SU-DHL-6 (cell line): ENCODE data around the gene LDAF1.

Source experiments
- H2AFZ ChIP-seq: fragments of 200-600 bp; sonication (generic); 2 replicates; pipeline ENCODE4 v1.6.1; 2014; ENCODE audit warnings: low read depth, mild to moderate bottlenecking, moderate library complexity, mixed read lengths, antibody characterized with exemption, low read length; ENCODE audit not compliant: severe bottlenecking
- H3F3A ChIP-seq: fragments of 200-600 bp; shearing (Covaris generic); 2 replicates; pipeline ENCODE4 v1.6.0; 2016; ENCODE audit warnings: antibody characterized with exemption, mild to moderate bottlenecking; ENCODE audit not compliant: insufficient read depth
- H3K27ac ChIP-seq: fragments of 200-600 bp; sonication (generic); 2 replicates; pipeline ENCODE4 v1.5.1; 2016; ENCODE audit warnings: low read depth, mild to moderate bottlenecking, low read length, moderate library complexity, mixed read lengths
- H3K27me3 ChIP-seq: fragments of 200-600 bp; sonication (generic), shearing (Covaris generic); 2 replicates; pipeline ENCODE4 v1.6.0; 2014; ENCODE audit warnings: mild to moderate bottlenecking, low read length
- H3K36me3 ChIP-seq: fragments of 200-600 bp; sonication (generic); 2 replicates; pipeline ENCODE4 v1.6.1; 2014; ENCODE audit warnings: mild to moderate bottlenecking, low read length, mixed read lengths
- H3K4me2 ChIP-seq: fragments of 300-600, 200-600 bp; shearing (Covaris generic), sonication (generic); 2 replicates; pipeline ENCODE4 v1.6.0; 2014; ENCODE audit warnings: low read length, low read depth, mild to moderate bottlenecking; ENCODE audit not compliant: poor library complexity, severe bottlenecking
- H3K4me3 ChIP-seq: fragments of 200-600 bp; sonication (generic); 2 replicates; pipeline ENCODE4 v1.5.1; 2014; ENCODE audit warnings: antibody characterized with exemption, low read length, mild to moderate bottlenecking, mixed read lengths; ENCODE audit not compliant: insufficient read depth, poor library complexity, severe bottlenecking
- H3K79me2 ChIP-seq: fragments of 200-600 bp; sonication (generic); 2 replicates; pipeline ENCODE4 v1.6.1; 2014; ENCODE audit warnings: mild to moderate bottlenecking, low read length, moderate library complexity; ENCODE audit not compliant: insufficient read depth
- H3K9ac ChIP-seq: fragments of 200-600 bp; sonication (generic); 2 replicates; pipeline ENCODE4 v1.7.0; 2014; ENCODE audit warnings: mild to moderate bottlenecking, low read length
- H3K9me2 ChIP-seq: fragments of 200-600 bp; sonication (generic); replicated peaks from 2 replicates; pipeline ENCODE4 v1.6.1; 2014; ENCODE audit warnings: low read length; ENCODE audit not compliant: insufficient read depth
- H3K9me3 ChIP-seq: fragments of 200-600 bp; sonication (generic); 2 replicates; pipeline ENCODE4 v1.6.1; 2014; ENCODE audit warnings: low read length, mixed read lengths; ENCODE audit not compliant: insufficient read depth
- H4K20me1 ChIP-seq: fragments of 200-600 bp; sonication (generic); 2 replicates; pipeline ENCODE4 v1.6.1; 2014; ENCODE audit warnings: low read depth, mild to moderate bottlenecking, antibody characterized with exemption, low read length, moderate library complexity, mixed read lengths
- EZH2phosphoT487 ChIP-seq: fragments of 200-600 bp; sonication (generic), shearing (Covaris generic); conservative IDR thresholded peaks from 2 replicates; pipeline ENCODE4 v1.6.1; 2018; ENCODE audit warnings: mild to moderate bottlenecking, antibody characterized with exemption, low read length, moderate library complexity, mixed read lengths
- TF ChIP-seq, protein P1 (sequence below): fragments of 200-600 bp; sonication (generic); IDR thresholded peaks from one replicate; pipeline ENCODE4 v1.5.1; 2017; ENCODE audit warnings: antibody characterized with exemption, mild to moderate bottlenecking, low read length, moderate library complexity; ENCODE audit not compliant: insufficient read depth, poor library complexity, severe bottlenecking

The LDAF1 gene

DNA sequence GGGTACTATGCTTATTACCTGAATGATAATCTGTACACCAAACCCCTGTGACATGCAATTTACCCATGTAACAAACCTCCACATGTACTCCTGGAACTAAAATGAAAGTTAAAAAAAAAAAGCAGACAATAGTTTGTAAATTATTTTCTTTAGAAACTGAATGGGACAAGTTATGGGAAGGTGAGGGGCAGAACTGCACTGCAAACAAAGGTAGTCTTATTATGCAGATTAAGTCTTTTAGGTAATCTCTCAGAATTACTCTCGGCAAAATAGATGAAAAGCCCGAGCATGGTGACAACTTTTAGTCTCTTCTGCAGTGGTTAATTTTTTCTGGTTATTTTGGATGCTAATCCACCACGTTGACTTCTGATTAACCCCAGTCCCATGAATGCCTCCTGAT, 25.5 kb downstream of the LDAF1 start:
- no peaks in the 10 kb centered on the region for H3K27me3 ChIP-seq
- TF ChIP-seq, protein P1, sequence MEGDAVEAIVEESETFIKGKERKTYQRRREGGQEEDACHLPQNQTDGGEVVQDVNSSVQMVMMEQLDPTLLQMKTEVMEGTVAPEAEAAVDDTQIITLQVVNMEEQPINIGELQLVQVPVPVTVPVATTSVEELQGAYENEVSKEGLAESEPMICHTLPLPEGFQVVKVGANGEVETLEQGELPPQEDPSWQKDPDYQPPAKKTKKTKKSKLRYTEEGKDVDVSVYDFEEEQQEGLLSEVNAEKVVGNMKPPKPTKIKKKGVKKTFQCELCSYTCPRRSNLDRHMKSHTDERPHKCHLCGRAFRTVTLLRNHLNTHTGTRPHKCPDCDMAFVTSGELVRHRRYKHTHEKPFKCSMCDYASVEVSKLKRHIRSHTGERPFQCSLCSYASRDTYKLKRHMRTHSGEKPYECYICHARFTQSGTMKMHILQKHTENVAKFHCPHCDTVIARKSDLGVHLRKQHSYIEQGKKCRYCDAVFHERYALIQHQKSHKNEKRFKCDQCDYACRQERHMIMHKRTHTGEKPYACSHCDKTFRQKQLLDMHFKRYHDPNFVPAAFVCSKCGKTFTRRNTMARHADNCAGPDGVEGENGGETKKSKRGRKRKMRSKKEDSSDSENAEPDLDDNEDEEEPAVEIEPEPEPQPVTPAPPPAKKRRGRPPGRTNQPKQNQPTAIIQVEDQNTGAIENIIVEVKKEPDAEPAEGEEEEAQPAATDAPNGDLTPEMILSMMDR: no peak
- no peak for TF ChIP-seq EZH2phosphoT487
- no peaks in the 10 kb centered on the region for H3K9me3 ChIP-seq
- no peaks in the 10 kb centered on the region for H3F3A ChIP-seq
- no peaks in the 10 kb centered on the region for H3K79me2 ChIP-seq
- H3K4me3 ChIP-seq: no peak overlapping the region
- H3K36me3 ChIP-seq: peaks cover 3% of the 10 kb centered on the region; the same call in 1 of the 2 replicates
- H3K9me2 ChIP-seq: no peaks in the 10 kb centered on the region
- no peaks in the 10 kb centered on the region for H4K20me1 ChIP-seq
- H2AFZ ChIP-seq: no peak overlapping the region
- H3K4me2 ChIP-seq: no peak overlapping the region
- no peak overlapping the region for H3K9ac ChIP-seq
- H3K27ac ChIP-seq: no peak overlapping the region

DNA sequence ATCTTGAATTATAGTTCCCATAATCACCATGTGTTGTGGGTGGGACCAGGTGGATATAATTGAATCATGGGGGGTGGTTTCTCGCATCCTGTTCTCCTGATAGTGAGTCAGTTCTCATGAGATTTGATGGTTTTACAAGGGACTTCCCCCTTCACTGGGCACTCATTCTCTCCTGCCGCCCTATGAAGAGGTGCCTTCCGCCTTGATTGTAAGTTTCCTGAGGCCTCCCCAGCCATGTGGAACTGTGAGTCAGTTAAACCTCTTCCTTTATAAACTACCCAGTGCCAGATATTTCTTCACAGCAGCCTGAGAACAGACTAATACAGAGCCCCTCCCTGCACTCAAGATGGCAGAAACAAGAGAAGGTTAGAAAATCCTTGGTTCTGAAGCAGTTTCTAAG, 26.4 kb downstream of the LDAF1 start:
- Histone ChIP-seq H3F3A (no peaks in the 10 kb centered on the region), H3K4me2 (no peak overlapping the region), H3K27me3 (no peaks in the 10 kb centered on the region), H3K9me2 (no peaks in the 10 kb centered on the region), H3K9ac (no peak overlapping the region), H3K36me3 (0 out of 2 replicates have a peak, but pooled peaks cover 3% of the 10 kb centered on the region), H4K20me1 (no peaks in the 10 kb centered on the region), H3K27ac (no peak overlapping the region), H3K79me2 (no peaks in the 10 kb centered on the region), H3K9me3 (no peaks in the 10 kb centered on the region), H3K4me3 (no peak overlapping the region), H2AFZ (no peak overlapping the region)
- TF ChIP-seq, protein P1: no peak
- TF ChIP-seq EZH2phosphoT487: no peak

DNA sequence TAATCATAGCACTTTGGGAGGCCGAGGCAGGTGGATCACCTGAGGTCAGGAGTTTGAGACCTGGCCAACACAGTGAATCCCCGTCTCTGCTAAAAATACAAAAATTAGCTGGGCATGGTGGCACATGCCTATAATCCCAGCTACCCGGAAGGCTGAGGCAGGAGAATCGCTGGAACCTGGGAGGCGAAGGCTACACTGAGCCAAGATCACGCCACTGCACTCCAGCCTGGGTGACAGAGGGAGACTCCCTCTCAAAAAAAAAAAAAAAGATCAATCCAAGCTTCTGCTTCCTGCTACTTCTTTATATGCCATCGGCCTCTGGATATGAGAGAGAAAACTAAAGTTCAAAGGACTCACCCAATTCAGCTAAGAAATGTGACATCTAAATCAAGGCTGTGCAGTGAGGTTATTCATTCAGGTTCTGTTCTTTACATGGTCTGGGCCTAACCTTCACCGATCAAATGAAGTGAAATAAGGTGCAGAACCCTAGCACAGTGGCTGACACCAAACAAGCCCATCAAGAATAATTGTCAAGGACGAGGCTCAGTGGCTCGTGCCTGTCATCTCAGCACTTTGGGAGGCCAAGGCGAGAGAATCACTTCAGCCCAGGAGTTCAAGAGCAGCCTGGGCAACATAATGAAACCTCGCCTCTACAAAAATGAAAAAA, 27.3 kb downstream of the LDAF1 start:
- Histone ChIP-seq H3K36me3 (no peaks in the 10 kb centered on the region), H4K20me1 (no peaks in the 10 kb centered on the region), H3F3A (no peaks in the 10 kb centered on the region), H3K9ac (no peak overlapping the region), H3K9me3 (no peaks in the 10 kb centered on the region), H3K4me2 (no peak overlapping the region), H3K4me3 (no peak overlapping the region), H3K9me2 (no peaks in the 10 kb centered on the region), H3K27ac (no peak overlapping the region), H3K79me2 (no peaks in the 10 kb centered on the region), H2AFZ (no peak overlapping the region), H3K27me3 (no peaks in the 10 kb centered on the region)
- TF ChIP-seq, protein P1: no peak
- no peak for TF ChIP-seq EZH2phosphoT487

DNA sequence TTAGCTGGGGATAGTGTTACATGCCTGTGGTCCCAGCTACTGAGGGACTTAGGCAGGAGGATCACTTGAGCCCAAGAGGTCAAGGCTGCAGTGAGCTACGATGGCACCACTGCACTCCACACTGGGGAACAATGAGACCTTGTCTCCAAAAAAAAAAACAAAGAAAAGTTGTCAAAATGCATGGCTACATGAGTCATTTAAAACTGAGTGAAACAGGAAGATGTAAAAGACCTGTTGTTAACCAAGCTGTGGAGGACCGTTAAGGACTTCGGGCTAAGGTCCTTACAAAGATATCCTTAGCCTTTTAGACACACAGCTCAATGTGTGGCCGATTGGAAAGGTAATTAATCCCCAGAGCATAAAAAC, 27.8 kb downstream of the LDAF1 start:
- no peak overlapping the region for H3K4me2 ChIP-seq
- H3K79me2 ChIP-seq: no peaks in the 10 kb centered on the region
- H3K4me3 ChIP-seq: no peak overlapping the region
- no peaks in the 10 kb centered on the region for H3K9me3 ChIP-seq
- no peaks in the 10 kb centered on the region for H3K9me2 ChIP-seq
- no peaks in the 10 kb centered on the region for H4K20me1 ChIP-seq
- H3K9ac ChIP-seq: no peak overlapping the region
- H3K36me3 ChIP-seq: no peaks in the 10 kb centered on the region
- H2AFZ ChIP-seq: no peak overlapping the region
- no peaks in the 10 kb centered on the region for H3K27me3 ChIP-seq
- H3F3A ChIP-seq: no peaks in the 10 kb centered on the region
- H3K27ac ChIP-seq: no peak overlapping the region
- TF ChIP-seq, protein P1: no peak
- no peak for TF ChIP-seq EZH2phosphoT487
